HL-60 (cell line): ENCODE data around the gene SEC22C.
A peak's percentile ranks its signal among the peaks of the same experiment; 100 is the strongest.

Experiments used
- DNase-seq, 2 experiments: peaks; one replicate each; pipeline ENCODE4 v3.0.0-alpha.2; 2010 to 2020; ENCODE audit warnings: low read depth in 1 of 2, low spot score in 1 of 2
- H3K27ac ChIP-seq: fragments of 250-450 bp; sonication (Bioruptor Pico); replicated peaks from 2 replicates; pipeline ENCODE4 v1.5.1; 2020; ENCODE audit warnings: mild to moderate bottlenecking, moderate library complexity
- H3K27me3 ChIP-seq: fragments of 250-450 bp; sonication (Bioruptor Pico); 2 replicates; pipeline ENCODE4 v1.5.1; 2021; ENCODE audit warnings: mild to moderate bottlenecking, moderate library complexity; ENCODE audit not compliant: insufficient read depth, poor library complexity, severe bottlenecking
- H3K4me3 ChIP-seq: replicated peaks from 2 replicates; pipeline ENCODE4 v1.5.1; 2011; ENCODE audit warnings: mild to moderate bottlenecking, control low read depth, low read length; ENCODE audit not compliant: insufficient read depth
- GABPA ChIP-seq: IDR thresholded peaks from 2 replicates; pipeline ENCODE4 v1.6.1; 2012; ENCODE audit warnings: low read depth
- POLR2AphosphoS5 ChIP-seq: IDR thresholded peaks from 2 replicates; pipeline ENCODE4 v1.6.1; 2012; ENCODE audit warnings: low read depth
- SPI1 ChIP-seq: IDR thresholded peaks from 2 replicates; pipeline ENCODE4 v1.6.1; 2012; ENCODE audit warnings: low read depth, mild to moderate bottlenecking, borderline replicate concordance
- TF ChIP-seq, protein P1 (sequence below): IDR thresholded peaks from 2 replicates; pipeline ENCODE4 v1.6.1; 2012; ENCODE audit warnings: low read depth; ENCODE audit not compliant: insufficient replicate concordance
- TF ChIP-seq, protein P2 (sequence below): IDR thresholded peaks from one replicate; pipeline ENCODE4 v1.5.1; 2011; ENCODE audit warnings: low read length, control low read depth, inconsistent platforms; ENCODE audit not compliant: insufficient read depth

SEC22C gene

DNA sequence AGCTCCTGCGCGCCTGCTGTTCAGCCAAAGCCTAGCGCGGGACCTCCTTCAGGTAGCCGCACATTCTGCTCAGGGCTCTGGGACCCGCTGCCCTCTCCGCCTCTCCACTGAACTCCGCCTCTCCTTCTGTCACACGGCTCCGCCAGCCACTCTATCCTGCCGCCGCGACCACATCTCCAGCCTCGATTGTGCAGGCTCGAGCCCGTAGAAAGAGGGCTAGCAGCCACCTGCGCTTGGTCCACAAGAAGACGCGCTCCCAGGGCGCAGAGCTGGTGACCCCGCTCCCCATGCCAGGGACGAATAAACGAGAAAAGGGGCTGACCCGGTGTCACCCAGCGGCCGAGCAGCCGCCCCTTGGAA, 80.5 kb downstream of the SEC22C start:
- no peak overlapping the region for H3K27ac ChIP-seq
- no peak for DNase-seq
- H3K4me3 ChIP-seq = peak overlapping the region; percentile 38
- TF ChIP-seq GABPA (no peak), POLR2AphosphoS5 (no peak), SPI1 (no peak)
- TF ChIP-seq, protein P1, sequence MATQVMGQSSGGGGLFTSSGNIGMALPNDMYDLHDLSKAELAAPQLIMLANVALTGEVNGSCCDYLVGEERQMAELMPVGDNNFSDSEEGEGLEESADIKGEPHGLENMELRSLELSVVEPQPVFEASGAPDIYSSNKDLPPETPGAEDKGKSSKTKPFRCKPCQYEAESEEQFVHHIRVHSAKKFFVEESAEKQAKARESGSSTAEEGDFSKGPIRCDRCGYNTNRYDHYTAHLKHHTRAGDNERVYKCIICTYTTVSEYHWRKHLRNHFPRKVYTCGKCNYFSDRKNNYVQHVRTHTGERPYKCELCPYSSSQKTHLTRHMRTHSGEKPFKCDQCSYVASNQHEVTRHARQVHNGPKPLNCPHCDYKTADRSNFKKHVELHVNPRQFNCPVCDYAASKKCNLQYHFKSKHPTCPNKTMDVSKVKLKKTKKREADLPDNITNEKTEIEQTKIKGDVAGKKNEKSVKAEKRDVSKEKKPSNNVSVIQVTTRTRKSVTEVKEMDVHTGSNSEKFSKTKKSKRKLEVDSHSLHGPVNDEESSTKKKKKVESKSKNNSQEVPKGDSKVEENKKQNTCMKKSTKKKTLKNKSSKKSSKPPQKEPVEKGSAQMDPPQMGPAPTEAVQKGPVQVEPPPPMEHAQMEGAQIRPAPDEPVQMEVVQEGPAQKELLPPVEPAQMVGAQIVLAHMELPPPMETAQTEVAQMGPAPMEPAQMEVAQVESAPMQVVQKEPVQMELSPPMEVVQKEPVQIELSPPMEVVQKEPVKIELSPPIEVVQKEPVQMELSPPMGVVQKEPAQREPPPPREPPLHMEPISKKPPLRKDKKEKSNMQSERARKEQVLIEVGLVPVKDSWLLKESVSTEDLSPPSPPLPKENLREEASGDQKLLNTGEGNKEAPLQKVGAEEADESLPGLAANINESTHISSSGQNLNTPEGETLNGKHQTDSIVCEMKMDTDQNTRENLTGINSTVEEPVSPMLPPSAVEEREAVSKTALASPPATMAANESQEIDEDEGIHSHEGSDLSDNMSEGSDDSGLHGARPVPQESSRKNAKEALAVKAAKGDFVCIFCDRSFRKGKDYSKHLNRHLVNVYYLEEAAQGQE = no peak
- TF ChIP-seq, protein P2, sequence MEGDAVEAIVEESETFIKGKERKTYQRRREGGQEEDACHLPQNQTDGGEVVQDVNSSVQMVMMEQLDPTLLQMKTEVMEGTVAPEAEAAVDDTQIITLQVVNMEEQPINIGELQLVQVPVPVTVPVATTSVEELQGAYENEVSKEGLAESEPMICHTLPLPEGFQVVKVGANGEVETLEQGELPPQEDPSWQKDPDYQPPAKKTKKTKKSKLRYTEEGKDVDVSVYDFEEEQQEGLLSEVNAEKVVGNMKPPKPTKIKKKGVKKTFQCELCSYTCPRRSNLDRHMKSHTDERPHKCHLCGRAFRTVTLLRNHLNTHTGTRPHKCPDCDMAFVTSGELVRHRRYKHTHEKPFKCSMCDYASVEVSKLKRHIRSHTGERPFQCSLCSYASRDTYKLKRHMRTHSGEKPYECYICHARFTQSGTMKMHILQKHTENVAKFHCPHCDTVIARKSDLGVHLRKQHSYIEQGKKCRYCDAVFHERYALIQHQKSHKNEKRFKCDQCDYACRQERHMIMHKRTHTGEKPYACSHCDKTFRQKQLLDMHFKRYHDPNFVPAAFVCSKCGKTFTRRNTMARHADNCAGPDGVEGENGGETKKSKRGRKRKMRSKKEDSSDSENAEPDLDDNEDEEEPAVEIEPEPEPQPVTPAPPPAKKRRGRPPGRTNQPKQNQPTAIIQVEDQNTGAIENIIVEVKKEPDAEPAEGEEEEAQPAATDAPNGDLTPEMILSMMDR = no peak
- H3K27me3 ChIP-seq = peaks cover 29% of the 10 kb centered on the region

DNA sequence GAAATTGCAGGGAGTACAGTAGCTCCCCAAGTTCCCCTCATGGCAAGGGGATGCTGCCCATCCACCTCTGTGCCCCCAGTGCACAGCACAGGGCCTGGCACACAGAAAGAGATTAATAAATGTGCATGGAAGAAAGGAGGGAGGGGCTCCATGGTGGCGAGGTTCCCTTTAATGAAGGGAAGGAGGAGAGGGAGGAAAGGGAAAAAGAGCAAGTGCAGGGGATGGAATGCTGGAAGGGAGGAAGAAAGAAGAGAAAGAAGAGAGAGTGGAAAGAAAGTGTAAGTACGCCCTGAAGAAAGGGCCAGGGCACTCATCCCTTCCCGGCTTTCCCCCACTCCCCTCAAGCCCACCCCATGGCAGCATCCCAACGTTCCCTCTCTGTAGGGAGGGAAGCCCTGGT, 80.9 kb downstream of the SEC22C start:
- no peak overlapping the region for H3K27ac ChIP-seq
- TF ChIP-seq POLR2AphosphoS5 (no peak), GABPA (no peak), SPI1 (no peak)
- TF ChIP-seq, protein P1 = no peak
- TF ChIP-seq, protein P2 = no peak
- peaks cover 29% of the 10 kb centered on the region for H3K27me3 ChIP-seq
- no peak for DNase-seq
- no peak overlapping the region for H3K4me3 ChIP-seq

- Histone ChIP-seq H3K27me3 (peaks cover 29% of the 10 kb centered on the region), H3K4me3 (no peak overlapping the region), H3K27ac (no peak overlapping the region)
- no peak for DNase-seq
- TF ChIP-seq GABPA (no peak), SPI1 (no peak), POLR2AphosphoS5 (no peak)
- TF ChIP-seq, protein P2 = no peak
- TF ChIP-seq, protein P1 = no peak
These were observed 81.7 kb downstream of the SEC22C start for GRCh38 chr3:42500091-42500490.
